Prostate gland (tissue), 2 donors: ENCODE results near the gene TBK1.

Experiments
- POLR2AphosphoS5 ChIP-seq: sonication (generic); formaldehyde crosslinking; IDR thresholded peaks from one replicate; pipeline ENCODE4 v1.6.1; 2017; ENCODE audit warnings: antibody characterized with exemption
- TF ChIP-seq, protein P1 (sequence below), 4 experiments: fragments of 200-600 bp in 2 of 4; fragments of 450-650 bp in 2 of 4; sonication (generic) in 2 of 4; IDR thresholded peaks; 1 replicate in 3 of 4; 2 replicates in 1 of 4; pipeline ENCODE4 v1.5.1; 2016 to 2019; ENCODE audit warnings: antibody characterized with exemption in 4 of 4, mild to moderate bottlenecking in 2 of 4, moderate library complexity in 2 of 4

DNA sequence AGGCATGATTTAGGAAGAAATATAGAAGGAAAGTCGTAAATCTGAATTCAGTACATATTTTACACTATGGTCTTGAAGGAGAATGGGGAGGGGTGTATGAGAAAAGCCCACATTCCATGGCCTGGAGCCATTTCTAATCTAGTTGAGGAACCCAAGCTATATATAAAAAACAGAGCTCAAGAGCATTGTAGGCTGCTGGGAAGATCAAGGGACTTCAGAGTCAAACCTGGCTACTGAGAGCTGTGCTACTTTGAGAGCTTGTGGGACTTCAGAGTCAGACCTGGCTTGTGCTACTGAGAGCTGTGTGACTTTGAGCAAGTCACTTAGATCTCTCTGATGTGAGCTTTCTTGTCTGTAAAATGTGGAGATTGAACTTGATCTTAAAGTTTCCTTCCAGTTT, 58.7 kb downstream of the TBK1 start:
- TF ChIP-seq, protein P1, sequence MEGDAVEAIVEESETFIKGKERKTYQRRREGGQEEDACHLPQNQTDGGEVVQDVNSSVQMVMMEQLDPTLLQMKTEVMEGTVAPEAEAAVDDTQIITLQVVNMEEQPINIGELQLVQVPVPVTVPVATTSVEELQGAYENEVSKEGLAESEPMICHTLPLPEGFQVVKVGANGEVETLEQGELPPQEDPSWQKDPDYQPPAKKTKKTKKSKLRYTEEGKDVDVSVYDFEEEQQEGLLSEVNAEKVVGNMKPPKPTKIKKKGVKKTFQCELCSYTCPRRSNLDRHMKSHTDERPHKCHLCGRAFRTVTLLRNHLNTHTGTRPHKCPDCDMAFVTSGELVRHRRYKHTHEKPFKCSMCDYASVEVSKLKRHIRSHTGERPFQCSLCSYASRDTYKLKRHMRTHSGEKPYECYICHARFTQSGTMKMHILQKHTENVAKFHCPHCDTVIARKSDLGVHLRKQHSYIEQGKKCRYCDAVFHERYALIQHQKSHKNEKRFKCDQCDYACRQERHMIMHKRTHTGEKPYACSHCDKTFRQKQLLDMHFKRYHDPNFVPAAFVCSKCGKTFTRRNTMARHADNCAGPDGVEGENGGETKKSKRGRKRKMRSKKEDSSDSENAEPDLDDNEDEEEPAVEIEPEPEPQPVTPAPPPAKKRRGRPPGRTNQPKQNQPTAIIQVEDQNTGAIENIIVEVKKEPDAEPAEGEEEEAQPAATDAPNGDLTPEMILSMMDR (IDR thresholded peaks at IDR 0.05): no peak
- TF ChIP-seq POLR2AphosphoS5: no peak
